Activated CD8-positive, alpha-beta T cell treated with anti-CD3 and anti-CD28 coated beads, Interleukin-2, amount 10 ng/mL, durations not matched to agents 7 days and 5 days (primary cell): Measurements from ENCODE around the gene BCAR3. TPM values are rescaled to one million over a fixed set of nuclear protein-coding genes. Genes with fewer than 3 reads are reported as not detected.

Experiments
- ATAC-seq: fragments of 150-1000 bp; cut with Tn5 transposase; one replicate; pipeline ENCODE4 v1.10.0; 2021; ENCODE audit warnings: moderate library complexity
- CTCF ChIA-PET: fragments of 350-600 bp; sonication (Branson Sonifier 250); formaldehyde crosslinking; loops from one replicate; lab custom pipeline; 2021; ENCODE audit warnings: antibody characterized with exemption; lab: Charles Lee
- POLR2A ChIA-PET: fragments of 350-600 bp; sonication (Branson Sonifier 250); formaldehyde crosslinking; loops from one replicate; lab custom pipeline; 2021; ENCODE audit warnings: antibody characterized with exemption; lab: Charles Lee
- DNase-seq: peaks from one replicate; pipeline ENCODE4 v3.0.0-alpha.2; 2020
- H3K27ac Mint-ChIP-seq: one replicate; pipeline ENCODE4 v1.8.0; 2021; ENCODE audit warnings: mild to moderate bottlenecking, mixed read lengths
- H3K27me3 Mint-ChIP-seq: one replicate; pipeline ENCODE4 v1.8.0; 2021; ENCODE audit warnings: low read depth, mixed read lengths
- H3K36me3 Mint-ChIP-seq: one replicate; pipeline ENCODE4 v1.8.0; 2021; ENCODE audit warnings: low read depth, mixed read lengths
- H3K4me1 Mint-ChIP-seq: one replicate; pipeline ENCODE4 v1.8.0; 2021; ENCODE audit warnings: low read depth, mixed read lengths
- H3K4me3 Mint-ChIP-seq: one replicate; pipeline ENCODE4 v1.8.0; 2021; ENCODE audit warnings: mild to moderate bottlenecking, mixed read lengths
- H3K9me3 Mint-ChIP-seq: one replicate; pipeline ENCODE4 v1.8.0; 2022; ENCODE audit warnings: mixed read lengths; ENCODE audit not compliant: insufficient read depth
- total RNA-seq, 2 experiments: library from RNA; stranded (reverse); gene quantifications; one replicate each; pipeline ENCODE4 v1.2.3, GENCODE V29; 2021

BCAR3 gene
- total RNA-seq, 2 experiments from 2014 or later = 0.44 to 0.79 TPM

- Mint-ChIP-seq H3K4me1 (peaks cover 39% of the 10 kb centered on the region), H3K36me3 (peaks cover 9% of the 10 kb centered on the region), H3K27me3 (peaks cover 12% of the 10 kb centered on the region), H3K9me3 (peaks cover 9% of the 10 kb centered on the region), H3K27ac (no peak overlapping the region), H3K4me3 (no peak overlapping the region)
- POLR2A ChIA-PET = no interaction called here
- CTCF ChIA-PET = interaction anchor here (1.3 kb wide), 1 partner anchor 100 kb away, joined by 4 read pairs; no protein-coding TSS in a partner anchor
- DNase-seq (no peak), ATAC-seq (no peak)
Measured at GRCh38 chr1:93716163-93716562, 34.5 kb upstream of the BCAR3 start.

- peak; percentile 18 for ATAC-seq
- H3K27ac Mint-ChIP-seq = peak overlapping the region; percentile 0
- H3K4me3 Mint-ChIP-seq = no peak overlapping the region
- peaks cover 39% of the 10 kb centered on the region for H3K4me1 Mint-ChIP-seq
- H3K27me3 Mint-ChIP-seq = peaks cover 15% of the 10 kb centered on the region
- no peak for DNase-seq
- H3K36me3 Mint-ChIP-seq = peaks cover 9% of the 10 kb centered on the region
- H3K9me3 Mint-ChIP-seq = peaks cover 9% of the 10 kb centered on the region
- ChIA-PET CTCF (interaction anchor here (0.9 to 1.3 kb wide), 2 partner anchors 11 to 100 kb away, joined by 3 to 4 read pairs; no protein-coding TSS in a partner anchor), POLR2A (no interaction called here)
Measured at GRCh38 chr1:93715529-93716126, 34.0 kb upstream of the BCAR3 start.

- CTCF ChIA-PET = no interaction called here
- ATAC-seq = no peak
- Mint-ChIP-seq H3K9me3 (peaks cover 9% of the 10 kb centered on the region), H3K27ac (no peak overlapping the region), H3K4me3 (no peak overlapping the region), H3K36me3 (peaks cover 9% of the 10 kb centered on the region), H3K27me3 (peaks cover 18% of the 10 kb centered on the region), H3K4me1 (peaks cover 41% of the 10 kb centered on the region)
- POLR2A ChIA-PET = no interaction called here
- DNase-seq = no peak
Measured at GRCh38 chr1:93714356-93714755, 32.7 kb upstream of the BCAR3 start.

- no peak for ATAC-seq
- peaks cover 18% of the 10 kb centered on the region for H3K27me3 Mint-ChIP-seq
- CTCF ChIA-PET = no interaction called here
Measured at GRCh38 chr1:93713341-93713740, 31.7 kb upstream of the BCAR3 start.

GRCh38 chr1:93712741-93713140 is 31.1 kb upstream of the BCAR3 start:
- H3K4me1 Mint-ChIP-seq = peaks cover 57% of the 10 kb centered on the region
- peaks cover 9% of the 10 kb centered on the region for H3K9me3 Mint-ChIP-seq
- ChIA-PET POLR2A (no interaction called here), CTCF (no interaction called here)
- H3K27me3 Mint-ChIP-seq = peaks cover 18% of the 10 kb centered on the region
- no peak for ATAC-seq
- peaks cover 8% of the 10 kb centered on the region for H3K36me3 Mint-ChIP-seq
- no peak overlapping the region for H3K4me3 Mint-ChIP-seq
- DNase-seq = no peak
- H3K27ac Mint-ChIP-seq = no peak overlapping the region

More at GRCh38 chr1:93713341-93713740, 31.7 kb upstream of the BCAR3 start:
- H3K27ac Mint-ChIP-seq = no peak overlapping the region
- peaks cover 9% of the 10 kb centered on the region for H3K9me3 Mint-ChIP-seq
- no peak overlapping the region for H3K4me3 Mint-ChIP-seq
- peaks cover 51% of the 10 kb centered on the region for H3K4me1 Mint-ChIP-seq
- peaks cover 9% of the 10 kb centered on the region for H3K36me3 Mint-ChIP-seq
- POLR2A ChIA-PET = no interaction called here
- DNase-seq = no peak

GRCh38 chr1:93710499-93711453 is 29.1 kb upstream of the BCAR3 start:
- ATAC-seq = no peak
- ChIA-PET POLR2A (no interaction called here), CTCF (interaction anchor here (1.3 kb wide), 1 partner anchor 103 kb away, joined by 3 read pairs; no protein-coding TSS in a partner anchor)
- Mint-ChIP-seq H3K4me3 (no peak overlapping the region), H3K27me3 (peaks cover 18% of the 10 kb centered on the region), H3K36me3 (no peaks in the 10 kb centered on the region), H3K27ac (no peak overlapping the region), H3K9me3 (no peaks in the 10 kb centered on the region), H3K4me1 (peaks cover 46% of the 10 kb centered on the region)
- no peak for DNase-seq

GRCh38 chr1:93708734-93709481 is 27.3 kb upstream of the BCAR3 start:
- peaks cover 21% of the 10 kb centered on the region for H3K27me3 Mint-ChIP-seq
- H3K9me3 Mint-ChIP-seq = no peaks in the 10 kb centered on the region
- POLR2A ChIA-PET = interaction anchor here (0.6 kb wide), 2 partner anchors 10 to 17 kb away, joined by 3 read pairs; no protein-coding TSS in a partner anchor
- peaks cover 36% of the 10 kb centered on the region for H3K4me1 Mint-ChIP-seq
- DNase-seq (peak; percentile 51), ATAC-seq (peak; percentile 52)
- H3K36me3 Mint-ChIP-seq = no peaks in the 10 kb centered on the region
- CTCF ChIA-PET = interaction anchor here (0.8 to 1.3 kb wide), 2 partner anchors 79 to 105 kb away, joined by 3 to 4 read pairs; no protein-coding TSS in a partner anchor
- H3K4me3 Mint-ChIP-seq = no peak overlapping the region
- no peak overlapping the region for H3K27ac Mint-ChIP-seq

GRCh38 chr1:93707956-93708355 is 26.3 kb upstream of the BCAR3 start:
- Mint-ChIP-seq H3K4me3 (no peak overlapping the region), H3K4me1 (peaks cover 30% of the 10 kb centered on the region), H3K9me3 (no peaks in the 10 kb centered on the region), H3K27ac (no peak overlapping the region), H3K27me3 (peaks cover 19% of the 10 kb centered on the region), H3K36me3 (no peaks in the 10 kb centered on the region)
- POLR2A ChIA-PET = no interaction called here
- CTCF ChIA-PET = interaction anchor here (1.3 kb wide), 1 partner anchor 106 kb away, joined by 4 read pairs; no protein-coding TSS in a partner anchor
- DNase-seq (peak; percentile 28), ATAC-seq (peak; percentile 53)

GRCh38 chr1:93705892-93706500 is 24.4 kb upstream of the BCAR3 start:
- no peaks in the 10 kb centered on the region for H3K9me3 Mint-ChIP-seq
- CTCF ChIA-PET = interaction anchor here (2.6 kb wide), 1 partner anchor 44 kb away, joined by 7 read pairs; no protein-coding TSS in a partner anchor
- no peak overlapping the region for H3K4me3 Mint-ChIP-seq
- POLR2A ChIA-PET = interaction anchor here (0.7 kb wide), 1 partner anchor 35 kb away, joined by 3 read pairs; no protein-coding TSS in a partner anchor
- ATAC-seq = no peak
- no peaks in the 10 kb centered on the region for H3K36me3 Mint-ChIP-seq
- DNase-seq = no peak
- peaks cover 8% of the 10 kb centered on the region for H3K27me3 Mint-ChIP-seq
- H3K27ac Mint-ChIP-seq = no peak overlapping the region
- H3K4me1 Mint-ChIP-seq = peaks cover 23% of the 10 kb centered on the region

- Mint-ChIP-seq H3K4me3 (no peak overlapping the region), H3K27ac (no peak overlapping the region), H3K27me3 (peaks cover 3% of the 10 kb centered on the region), H3K4me1 (peaks cover 19% of the 10 kb centered on the region), H3K9me3 (no peaks in the 10 kb centered on the region), H3K36me3 (no peaks in the 10 kb centered on the region)
- no peak for ATAC-seq
- DNase-seq = no peak
- ChIA-PET CTCF (interaction anchor here (1.6 to 2.6 kb wide), 2 partner anchors 46 to 75 kb away, joined by 3 to 7 read pairs; no protein-coding TSS in a partner anchor), POLR2A (no interaction called here)
Measured at GRCh38 chr1:93704052-93704451, 22.4 kb upstream of the BCAR3 start.

GRCh38 chr1:93703643-93704042 is 22.0 kb upstream of the BCAR3 start:
- ATAC-seq (no peak), DNase-seq (no peak)
- Mint-ChIP-seq H3K9me3 (no peaks in the 10 kb centered on the region), H3K27ac (no peak overlapping the region), H3K4me3 (no peak overlapping the region), H3K4me1 (peaks cover 15% of the 10 kb centered on the region), H3K36me3 (no peaks in the 10 kb centered on the region), H3K27me3 (peaks cover 3% of the 10 kb centered on the region)
- ChIA-PET POLR2A (no interaction called here), CTCF (interaction anchor here (1.6 kb wide), 1 partner anchor 74 kb away, joined by 3 read pairs; no protein-coding TSS in a partner anchor)
